Measurements from ENCODE around the gene VSIG10.
"Not testable (repeated sequence)": the region's sequence is repeated elsewhere in the genome, so short reads cannot be mapped to it uniquely, and the experiment has no call there.

The VSIG10 gene

GRCh38 chr12:118107694-118108093 is 3.9 kb upstream of the VSIG10 start:
- no peak for DNase-seq

DNA sequence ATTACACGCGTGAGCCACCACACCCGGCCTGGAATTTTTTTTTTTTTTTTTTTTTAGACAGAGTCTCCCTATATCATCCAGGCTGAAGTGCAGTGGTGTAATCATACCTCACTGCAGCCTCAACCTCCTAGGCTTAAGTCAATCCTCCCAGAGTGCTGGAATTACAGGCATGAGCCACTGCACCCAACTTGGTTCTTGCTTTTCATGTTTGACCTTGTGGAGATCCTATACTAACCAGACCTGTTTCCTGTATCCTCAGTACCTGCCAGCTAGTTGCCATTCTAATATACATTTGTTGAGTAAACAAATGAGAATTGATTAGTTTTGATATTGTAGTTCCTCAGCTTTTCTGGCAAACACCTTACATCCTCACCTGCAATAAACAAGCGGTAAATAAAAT is 3.2 kb upstream of the VSIG10 start:
- no peak for DNase-seq

DNA sequence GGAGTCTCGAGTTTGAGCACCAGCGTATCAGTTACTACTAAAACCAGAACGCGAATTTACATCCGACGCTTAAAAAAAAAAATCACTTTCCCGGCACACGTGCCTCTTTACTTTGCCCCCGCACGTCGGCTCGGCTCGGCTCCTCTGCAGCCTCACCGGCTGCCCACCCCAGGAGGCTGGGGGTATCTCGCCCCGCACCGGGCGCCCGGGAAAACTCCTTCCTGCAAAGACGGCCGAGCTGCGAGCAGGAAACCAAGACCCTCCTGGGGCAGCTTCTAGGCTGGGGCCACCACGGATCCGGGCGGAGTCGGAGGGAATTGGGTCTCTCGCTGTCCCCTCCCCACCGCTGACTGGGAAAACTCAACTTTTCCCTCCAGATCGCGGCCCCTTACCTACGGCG is 610 bp downstream of the VSIG10 start:
- no peak for DNase-seq

DNA sequence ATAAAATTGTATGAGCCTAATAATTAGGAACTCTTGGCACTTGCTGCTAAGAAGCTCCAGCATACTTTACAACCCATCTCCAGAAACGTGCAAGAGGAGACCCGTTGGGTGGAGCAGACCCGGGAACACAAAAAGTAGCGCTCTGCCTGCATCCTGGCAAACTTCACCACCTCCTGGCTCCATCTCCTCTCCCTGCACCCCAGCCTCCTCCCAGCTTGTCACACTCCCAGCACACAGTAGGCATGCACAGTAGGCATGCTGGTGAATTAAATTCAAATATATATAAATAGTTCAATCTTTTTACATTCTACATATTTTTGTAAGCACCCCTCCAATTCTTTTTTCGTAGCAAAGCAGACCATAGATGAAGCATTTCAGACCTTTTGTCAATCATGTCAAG is 1.2 kb downstream of the VSIG10 start:
- no peak for DNase-seq

GRCh38 chr12:118102070-118102469 is 1.7 kb downstream of the VSIG10 start:
- no peak for DNase-seq

GRCh38 chr12:118101051-118101450 is 2.8 kb downstream of the VSIG10 start:
- no peak for DNase-seq

DNA sequence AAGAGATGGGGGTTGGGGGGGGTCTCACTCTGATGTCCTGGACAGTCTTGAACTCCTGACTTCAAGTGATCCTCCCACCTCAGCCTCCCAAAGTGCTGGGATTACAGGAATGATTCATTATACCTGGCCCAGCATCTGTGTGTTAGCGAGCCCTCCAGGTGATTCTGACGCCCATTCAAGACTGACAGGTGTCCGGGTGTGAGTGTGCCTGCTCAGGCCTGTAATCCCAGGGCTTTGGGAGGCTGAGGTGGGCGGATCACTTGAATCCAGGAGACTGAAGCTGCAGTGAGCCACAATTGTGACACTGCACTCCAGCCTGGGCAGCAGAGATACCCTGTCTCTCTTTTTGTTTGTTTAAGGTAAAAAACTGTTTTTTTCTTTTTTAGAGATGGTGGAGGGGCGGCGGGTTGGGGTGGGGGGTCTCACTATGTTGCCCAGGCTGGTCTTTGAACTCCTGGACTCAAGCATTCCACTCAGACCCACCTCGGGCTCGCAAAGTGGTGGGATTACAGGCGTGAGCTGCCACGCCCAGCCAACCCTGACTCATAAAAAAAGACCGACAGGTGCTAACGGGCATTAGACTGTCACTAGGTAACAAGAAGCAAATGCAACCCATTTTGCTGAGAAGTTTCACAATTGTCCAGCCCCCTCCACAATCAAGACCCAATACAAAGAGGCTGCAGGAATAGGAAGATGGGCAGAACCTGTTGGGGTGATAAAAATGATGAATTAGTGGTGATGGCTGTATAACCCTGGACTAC is 4.7 kb downstream of the VSIG10 start:
- DNase-seq: no peak

DNA sequence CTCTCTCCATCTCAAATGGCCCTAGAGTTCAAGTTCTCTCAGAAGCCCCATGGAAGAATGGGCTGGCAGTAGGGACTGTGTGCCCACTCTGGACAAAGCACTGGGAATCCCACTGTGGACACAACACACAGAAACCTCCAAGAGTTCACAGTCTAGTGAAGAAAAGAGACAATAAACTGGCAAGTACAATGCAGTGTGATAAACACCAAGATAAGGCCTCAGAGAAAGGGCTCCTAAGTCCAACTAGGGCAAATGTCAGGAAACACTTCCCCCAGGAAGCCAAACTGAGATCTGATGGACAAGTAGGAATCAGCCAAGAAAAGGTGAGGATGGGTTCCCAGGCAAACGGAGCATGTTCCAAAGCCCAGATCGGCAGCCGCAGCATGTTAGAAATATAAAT is 5.4 kb downstream of the VSIG10 start:
- no peak for DNase-seq

DNA sequence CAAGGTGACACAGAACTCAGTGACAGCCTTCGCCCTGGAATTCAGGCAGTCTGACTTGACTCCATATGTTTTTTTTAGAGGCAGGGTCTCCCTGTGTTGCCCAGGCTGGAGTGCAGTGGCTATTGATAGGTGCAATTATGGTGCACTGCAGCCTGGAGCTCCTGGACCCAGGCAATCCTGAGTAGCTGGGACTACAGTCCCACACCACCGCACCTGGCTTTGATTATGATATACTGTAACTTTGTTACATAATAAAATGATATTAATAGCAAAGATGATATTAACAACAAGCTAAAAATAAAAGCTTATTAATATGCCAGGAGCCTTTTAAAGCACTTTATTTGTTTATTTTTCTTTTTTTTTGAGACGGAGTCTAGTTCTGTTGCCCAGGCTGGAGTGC is 9.8 kb downstream of the VSIG10 start:
- no peak for DNase-seq

GRCh38 chr12:118089782-118090181 is 14.0 kb downstream of the VSIG10 start:
- no peak for DNase-seq

- DNase-seq: no peak
Observed at GRCh38 chr12:118082161-118082560, 21.6 kb downstream of the VSIG10 start.

DNA sequence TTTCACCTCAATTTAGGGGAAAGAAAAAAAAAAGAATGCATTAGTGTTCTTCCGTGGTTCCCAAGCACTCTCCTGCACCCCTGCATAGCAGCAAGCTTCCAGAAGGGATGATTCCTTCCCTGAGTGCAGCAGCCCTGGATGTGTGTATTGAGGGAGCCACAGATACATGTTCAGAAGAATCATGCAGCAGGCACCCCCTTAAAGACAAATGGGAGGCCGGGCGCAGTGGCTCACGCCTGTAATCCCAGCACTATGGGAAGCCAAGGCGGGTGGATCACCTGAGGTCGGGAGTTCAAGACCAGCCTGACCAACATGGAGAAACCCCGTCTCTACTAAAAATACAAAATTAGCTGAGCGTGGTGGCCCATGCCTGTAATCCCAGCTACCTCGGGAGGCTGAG is 22.3 kb downstream of the VSIG10 start:
- DNase-seq: not testable (repeated sequence)

GRCh38 chr12:118073768-118074167 is 30.0 kb downstream of the VSIG10 start:
- DNase-seq: no peak

DNA sequence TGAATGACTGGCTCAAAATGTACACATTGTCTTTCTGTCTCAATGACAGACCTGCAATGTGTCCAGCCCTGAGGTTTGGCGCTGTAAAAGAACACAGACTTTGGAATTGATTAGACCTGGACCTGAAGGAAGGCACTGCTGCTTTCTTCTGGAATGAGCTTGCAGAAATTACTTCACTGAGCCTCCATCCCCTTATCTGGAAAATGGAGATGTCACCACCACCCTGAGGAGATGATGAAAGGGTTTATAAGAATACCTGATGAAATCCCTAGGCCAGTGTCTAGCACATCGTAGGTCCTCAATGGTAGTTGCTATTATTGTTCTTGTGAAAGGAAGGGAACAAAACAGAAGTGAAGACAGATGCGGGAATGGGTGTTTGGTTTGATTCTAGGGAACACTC is 33.2 kb downstream of the VSIG10 start:
- no peak for DNase-seq

- DNase-seq: no peak
Observed at GRCh38 chr12:118068445-118068844, 35.4 kb downstream of the VSIG10 start.

DNA sequence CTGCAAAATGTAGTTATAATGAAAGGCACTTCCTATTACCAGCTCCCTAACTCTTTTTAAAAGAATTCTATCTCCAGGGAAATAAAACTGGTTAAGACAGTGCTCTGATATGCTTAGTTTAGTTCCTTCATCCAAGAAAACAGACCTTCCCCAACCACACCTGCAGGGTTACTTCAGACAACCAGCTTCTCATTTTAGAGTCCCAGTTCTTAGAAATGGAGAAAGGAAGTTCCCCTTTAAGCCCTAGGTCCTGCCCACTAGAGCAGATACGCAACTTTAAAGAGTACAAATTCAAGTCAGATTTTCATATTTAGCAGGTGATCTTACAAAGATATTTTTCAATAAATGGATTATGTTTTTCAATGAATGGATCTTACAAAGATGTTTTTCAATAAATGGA is 38.4 kb downstream of the VSIG10 start:
- DNase-seq: no peak

- no peak for DNase-seq
Observed at GRCh38 chr12:118064608-118065007, 39.2 kb downstream of the VSIG10 start.

GRCh38 chr12:118063576-118064391 is 40.0 kb downstream of the VSIG10 start:
- DNase-seq: no peak

- no peak for DNase-seq
Observed at GRCh38 chr12:118061873-118062843, 41.7 kb downstream of the VSIG10 start.

- DNase-seq: no peak
Observed at GRCh38 chr12:118061011-118061872, 42.6 kb downstream of the VSIG10 start, which contains the start of gene WSB2. TSS of gene WSB2 (minus strand) at chr12:118061179. CDS start at chr12:118061048, 131 bp downstream.

DNA sequence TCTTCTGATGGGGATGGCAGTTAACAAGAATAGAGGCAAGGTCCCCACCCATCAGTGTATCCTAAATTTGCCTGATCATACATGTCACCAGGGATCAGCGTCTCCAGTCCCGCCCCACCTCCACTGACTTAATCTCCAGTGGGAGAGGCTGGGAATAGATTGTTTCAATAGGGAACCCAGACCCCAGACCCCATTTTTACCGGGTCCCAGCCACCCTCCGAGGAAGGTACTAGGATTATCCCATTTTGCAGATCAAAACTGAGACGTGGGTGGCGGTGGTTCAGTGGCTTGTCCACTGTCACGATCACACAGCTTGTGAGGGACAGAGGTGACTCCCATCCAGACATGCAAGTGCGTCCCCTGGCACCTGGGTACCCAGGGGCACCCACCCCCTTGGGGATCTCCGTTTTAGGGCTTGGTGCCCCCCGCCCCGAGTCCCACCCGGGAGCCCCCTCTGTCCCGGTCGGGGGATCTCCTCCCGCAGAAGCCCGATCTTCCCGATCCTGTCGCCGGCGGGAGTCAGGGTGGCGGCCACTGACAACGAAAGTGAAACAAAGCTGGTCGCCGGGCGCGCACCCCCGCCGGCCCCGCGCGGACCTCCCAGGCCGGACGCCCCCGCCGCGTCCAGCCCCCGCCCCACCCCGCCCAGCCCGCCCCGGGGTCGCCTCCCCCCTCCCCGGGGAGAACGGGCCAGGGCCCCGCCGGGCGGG is 43.4 kb downstream of the VSIG10 start:
- no peak for DNase-seq

Measured in SHP77 treated with DMSO at 0.1 percent for 48 hours (cell line).